Epithelial cell of proximal tubule (primary cell): ENCODE data around the gene OS9. TPM values are rescaled to one million over a fixed set of nuclear protein-coding genes. Genes with fewer than 3 reads are reported as not detected.
"Not testable (repeated sequence)": the region's sequence is repeated elsewhere in the genome, so short reads cannot be mapped to it uniquely, and the experiment has no call there.

Experiments used
- DNase-seq: peaks from one replicate; pipeline ENCODE4 v3.0.0-alpha.2; 2011; ENCODE audit warnings: low read depth
- H3K4me3 ChIP-seq: 2 replicates; pipeline ENCODE4 v1.5.1; 2011; ENCODE audit warnings: low read depth, mild to moderate bottlenecking, low read length
- CTCF ChIP-seq: conservative IDR thresholded peaks from 2 replicates; pipeline ENCODE4 v1.5.1; 2012; ENCODE audit warnings: low read depth, mild to moderate bottlenecking, low read length
- total RNA-seq: library from RNA; depleted of rRNA; stranded (reverse); fragments of >200 nt; gene quantifications from 2 replicates; pipeline ENCODE4 v1.2.3, GENCODE V29; 2015

The OS9 gene
- total RNA-seq, result 92.7 and 101 TPM in 2 replicates

- peak; percentile 68 for TF ChIP-seq CTCF
These were observed at the start of gene OS9 for GRCh38 chr12:57693659-57694458. TSS of gene OS9 (plus strand) at chr12:57694132. CDS start at chr12:57694162, 30 bp downstream.

GRCh38 chr12:57645990-57646658 lies 47.8 kb upstream of the OS9 start:
- H3K4me3 ChIP-seq, DNase-seq: not testable (repeated sequence)

More at GRCh38 chr12:57693659-57694458, at the start of gene OS9:
- DNase-seq, result peak; percentile 99
- peak within 1 kb of the TSS; percentile 100 for H3K4me3 ChIP-seq

GRCh38 chr12:57646659-57647049 lies 47.3 kb upstream of the OS9 start:
- not testable (repeated sequence) for H3K4me3 ChIP-seq, DNase-seq

GRCh38 chr12:57654042-57654441 lies 39.9 kb upstream of the OS9 start:
- no peak for TF ChIP-seq CTCF
- DNase-seq, result no peak
- H3K4me3 ChIP-seq, result no peak overlapping the region

GRCh38 chr12:57655541-57656240 lies 38.2 kb upstream of the OS9 start:
- no peak for DNase-seq
- TF ChIP-seq CTCF, result no peak
- no peak overlapping the region for H3K4me3 ChIP-seq

- not testable (repeated sequence) for DNase-seq, H3K4me3 ChIP-seq
These were observed 37.5 kb upstream of the OS9 start for GRCh38 chr12:57656408-57656807.

GRCh38 chr12:57657744-57658143 lies 36.2 kb upstream of the OS9 start:
- DNase-seq, result no peak
- TF ChIP-seq CTCF, result no peak

GRCh38 chr12:57658890-57659289 lies 35.0 kb upstream of the OS9 start:
- H3K4me3 ChIP-seq, result no peak overlapping the region
- no peak for DNase-seq
- TF ChIP-seq CTCF, result no peak

More at GRCh38 chr12:57657744-57658143, 36.2 kb upstream of the OS9 start:
- H3K4me3 ChIP-seq, result no peak overlapping the region
